Measurements from ENCODE around the gene CAST.

- TF ChIP-seq CTCF (conservative IDR thresholded peaks at IDR 0.05; ENCODE audit: low read length): no peak
- TF ChIP-seq EZH2phosphoT487 (IDR thresholded peaks at IDR 0.05; ENCODE audit: borderline replicate concordance, low read depth, low read length): no peak
These were observed 746 bp downstream of the CAST start for GRCh38 chr5:96662725-96663518.

Measured in OCI-LY7 (cell line).